GM19397 (cell line): ENCODE data around the gene TMEM143.
"Not testable (repeated sequence)": the region's sequence is repeated elsewhere in the genome, so short reads cannot be mapped to it uniquely, and the experiment has no call there.

Source experiments
- ATAC-seq: cut with Tn5 transposase; IDR thresholded peaks from one replicate; pipeline ENCODE4 v1.9.1; 2021; ENCODE audit warnings: mild to moderate bottlenecking, moderate library complexity; ENCODE audit not compliant: unreplicated experiment

Gene TMEM143

GRCh38 chr19:48391100-48392005 lies 27.6 kb upstream of the TMEM143 start, which contains the start of gene KDELR1:
KDELR1 (minus strand) TSS chr19:48391551; CDS start chr19:48391358, 193 bp downstream.
- no peak for ATAC-seq

- no peak for ATAC-seq
Observed at GRCh38 chr19:48390188-48391099, 26.7 kb upstream of the TMEM143 start.

- ATAC-seq, result no peak
Observed at GRCh38 chr19:48386981-48387380, 23.2 kb upstream of the TMEM143 start.

GRCh38 chr19:48385461-48386087 lies 21.8 kb upstream of the TMEM143 start:
- no peak for ATAC-seq

- no peak for ATAC-seq
Observed at GRCh38 chr19:48382286-48382685, 18.5 kb upstream of the TMEM143 start.

- no peak for ATAC-seq
Observed at GRCh38 chr19:48381178-48381950, 17.6 kb upstream of the TMEM143 start.

GRCh38 chr19:48379058-48379457 lies 15.3 kb upstream of the TMEM143 start:
- no peak for ATAC-seq

GRCh38 chr19:48378194-48378570 lies 14.4 kb upstream of the TMEM143 start:
- no peak for ATAC-seq

GRCh38 chr19:48373567-48373966 lies 9.8 kb upstream of the TMEM143 start:
- ATAC-seq, result no peak

GRCh38 chr19:48372904-48373303 lies 9.2 kb upstream of the TMEM143 start:
- ATAC-seq, result no peak

GRCh38 chr19:48371771-48372170 lies 8.0 kb upstream of the TMEM143 start:
- not testable (repeated sequence) for ATAC-seq

- no peak for ATAC-seq
Observed at GRCh38 chr19:48371367-48371766, 7.6 kb upstream of the TMEM143 start.

- no peak for ATAC-seq
Observed at GRCh38 chr19:48370955-48371354, 7.2 kb upstream of the TMEM143 start.

GRCh38 chr19:48368936-48369335 lies 5.2 kb upstream of the TMEM143 start:
- no peak for ATAC-seq

- no peak for ATAC-seq
Observed at GRCh38 chr19:48367855-48368254, 4.1 kb upstream of the TMEM143 start.

GRCh38 chr19:48365602-48366001 lies 1.9 kb upstream of the TMEM143 start:
- no peak for ATAC-seq

- no peak for ATAC-seq
Observed at GRCh38 chr19:48364598-48365348, 1.0 kb upstream of the TMEM143 start.

- ATAC-seq, result peak; percentile 7
Observed at GRCh38 chr19:48363500-48363809, 285 bp downstream of the TMEM143 start.

- ATAC-seq, result peak; percentile 46
Observed at GRCh38 chr19:48362716-48363499, 832 bp downstream of the TMEM143 start.
